SK-N-SH (cell line): ENCODE measurements around the gene MAP3K5. TPM values are rescaled to one million over a fixed set of nuclear protein-coding genes. Genes with fewer than 3 reads are reported as not detected.

Source experiments
- CTCF ChIA-PET: fragments of 300-600, 350-600 bp; formaldehyde crosslinking; extraction: SDS; loops from one replicate; lab custom pipeline; 2021; lab: Yijun Ruan, JAX
- POLR2A ChIA-PET: fragments of 350-600 bp; sonication (Branson Sonifier 250); formaldehyde crosslinking; extraction: SDS; loops from one replicate; lab custom pipeline; 2020; ENCODE audit warnings: antibody characterized with exemption, inconsistent platforms; lab: Yijun Ruan, JAX
- DNase-seq: peaks from one replicate; pipeline ENCODE4 v3.0.0; 2012
- H2AFZ ChIP-seq: fragments of 200-600 bp; sonication (generic); 2 replicates; pipeline ENCODE4 v1.8.1; 2016; ENCODE audit warnings: antibody characterized with exemption, mild to moderate bottlenecking, low read depth
- H3F3A ChIP-seq: fragments of 200-600 bp; sonication (generic); replicated peaks from 2 replicates; pipeline ENCODE3; 2016; ENCODE audit warnings: antibody characterized with exemption, mild to moderate bottlenecking; ENCODE audit not compliant: insufficient read depth
- H3K27ac ChIP-seq, 2 experiments: fragments of 200-500 bp in 1 of 2; fragments of 200-600 bp in 1 of 2; sonication (Bioruptor generic) in 1 of 2; sonication (generic), shearing (Covaris generic) in 1 of 2; 2 replicates each; pipeline versions ENCODE4 v1.5.1 to v1.6.1; 2014 to 2016; ENCODE audit warnings: low read depth in 2 of 2, inconsistent platforms in 1 of 2, low read length in 1 of 2, mild to moderate bottlenecking in 1 of 2, mixed read lengths in 1 of 2
- H3K27me3 ChIP-seq: fragments of 200-600 bp; sonication (generic), shearing (Covaris generic); 2 replicates; pipeline ENCODE4 v1.6.1; 2016; ENCODE audit warnings: mixed run types; ENCODE audit not compliant: insufficient read depth
- H3K36me3 ChIP-seq, 2 experiments: fragments of 200-500 bp in 1 of 2; fragments of 200-600 bp in 1 of 2; sonication (Bioruptor generic) in 1 of 2; sonication (generic) in 1 of 2; replicated peaks in 1 of 2; 2 replicates each; pipeline versions ENCODE3 to v1.5.1; 2014 to 2016; ENCODE audit warnings: low read length in 1 of 2, mild to moderate bottlenecking in 1 of 2; ENCODE audit not compliant: insufficient read depth in 2 of 2, control insufficient read depth in 1 of 2
- H3K4me1 ChIP-seq, 2 experiments: fragments of 200-500 bp in 1 of 2; fragments of 200-600 bp in 1 of 2; sonication (Bioruptor generic) in 1 of 2; sonication (generic), shearing (Covaris generic) in 1 of 2; 2 replicates each; pipeline versions ENCODE4 v1.5.1 to v1.6.1; 2014 to 2016; ENCODE audit warnings: low read depth in 1 of 2, low read length in 1 of 2, mixed run types in 1 of 2; ENCODE audit not compliant: insufficient read depth in 2 of 2, control insufficient read depth in 1 of 2
- H3K4me2 ChIP-seq: fragments of 200-600 bp; sonication (generic), shearing (Covaris generic); 2 replicates; pipeline ENCODE4 v1.6.1; 2017; ENCODE audit warnings: mixed run types
- H3K4me3 ChIP-seq, 2 experiments: fragments of 200-500 bp in 1 of 2; fragments of 200-600 bp in 1 of 2; sonication (Bioruptor generic) in 1 of 2; sonication (generic), shearing (Covaris generic) in 1 of 2; 2 replicates each; pipeline versions ENCODE4 v1.5.1 to v1.8.1; 2014 to 2016; ENCODE audit warnings: low read depth in 2 of 2, inconsistent platforms in 1 of 2, low read length in 1 of 2, mild to moderate bottlenecking in 1 of 2, mixed read lengths in 1 of 2, moderate library complexity in 1 of 2
- H3K79me2 ChIP-seq: fragments of 200-600 bp; sonication (generic); 2 replicates; pipeline ENCODE4 v1.8.1; 2017; ENCODE audit warnings: mild to moderate bottlenecking; ENCODE audit not compliant: insufficient read depth
- H3K9ac ChIP-seq: fragments of 200-600 bp; sonication (generic); 2 replicates; pipeline ENCODE4 v1.6.1; 2017; ENCODE audit warnings: mixed run types
- H3K9me2 ChIP-seq: fragments of 200-600 bp; sonication (generic); 2 replicates; pipeline ENCODE4 v1.6.1; 2017; ENCODE audit warnings: mixed run types
- H3K9me3 ChIP-seq: fragments of 200-600 bp; sonication (generic); 2 replicates; pipeline ENCODE4 v1.6.1; 2017; ENCODE audit warnings: mixed run types, mild to moderate bottlenecking, moderate library complexity
- H4K20me1 ChIP-seq: fragments of 200-600 bp; sonication (generic); 2 replicates; pipeline ENCODE4 v1.6.1; 2017; ENCODE audit warnings: mild to moderate bottlenecking, mixed run types; ENCODE audit not compliant: insufficient read depth
- CTCF ChIP-seq: fragments of 200-600 bp; sonication (generic); IDR thresholded peaks from 2 replicates; pipeline ENCODE4 v1.6.1; 2017; ENCODE audit warnings: antibody characterized with exemption, mild to moderate bottlenecking, moderate library complexity
- GABPA ChIP-seq: IDR thresholded peaks from 2 replicates; pipeline ENCODE4 v1.4.0; 2012; ENCODE audit warnings: low read depth, mild to moderate bottlenecking
- IRF3 ChIP-seq: fragments of 150-350 bp; IDR thresholded peaks from 2 replicates; pipeline ENCODE4 v1.6.1; 2016; ENCODE audit warnings: mild to moderate bottlenecking, low read depth, low read length
- MXI1 ChIP-seq: IDR thresholded peaks from 2 replicates; pipeline ENCODE4 v1.6.1; 2012; ENCODE audit warnings: mild to moderate bottlenecking, low read depth, low read length, improper control_type of control experiment
- NRF1 ChIP-seq: IDR thresholded peaks from 2 replicates; pipeline ENCODE4 v1.6.1; 2012; ENCODE audit warnings: low read depth, mild to moderate bottlenecking, low read length
- POLR2AphosphoS5 ChIP-seq: IDR thresholded peaks from 2 replicates; pipeline ENCODE4 v1.6.1; 2012; ENCODE audit warnings: low read depth, low read length
- RAD21 ChIP-seq: IDR thresholded peaks from 2 replicates; pipeline ENCODE4 v1.6.1; 2012; ENCODE audit warnings: mild to moderate bottlenecking, low read length
- SIN3A ChIP-seq: IDR thresholded peaks from 2 replicates; pipeline ENCODE4 v1.6.1; 2012; ENCODE audit warnings: low read depth, mild to moderate bottlenecking, low read length, moderate library complexity, borderline replicate concordance
- SMC3 ChIP-seq: IDR thresholded peaks from 2 replicates; pipeline ENCODE4 v1.6.1; 2012; ENCODE audit warnings: low read depth, low read length, improper control_type of control experiment
- TAF1 ChIP-seq: IDR thresholded peaks from 2 replicates; pipeline ENCODE4 v1.6.1; 2012; ENCODE audit warnings: low read depth, mild to moderate bottlenecking, low read length, moderate library complexity, borderline replicate concordance
- USF1 ChIP-seq: IDR thresholded peaks from 2 replicates; pipeline ENCODE4 v1.4.0; 2012; ENCODE audit warnings: low read depth, borderline replicate concordance
- YY1 ChIP-seq: IDR thresholded peaks from 2 replicates; pipeline ENCODE4 v1.4.0; 2012; ENCODE audit warnings: low read depth, mild to moderate bottlenecking
- ZBTB33 ChIP-seq: IDR thresholded peaks from 2 replicates; pipeline ENCODE4 v1.4.0; 2012; ENCODE audit warnings: low read depth, borderline replicate concordance
- WGBS: methylation state at CpG from one replicate; pipeline ENCODE4 v1.1.6; 2017; ENCODE audit warnings: low lambda C conversion rate; 5-methylcytosine and 5-hydroxymethylcytosine counted together
- polyA plus RNA-seq, 3 experiments: library from polyadenylated mRNA; depleted of rRNA; stranded (reverse); fragments of >200 nt; gene quantifications; 2 replicates each; pipeline ENCODE4 v1.2.3, GENCODE V29; 2012
- TF ChIP-seq, protein P1 (sequence below): IDR thresholded peaks from 2 replicates; pipeline ENCODE4 v1.6.1; 2012; ENCODE audit warnings: mild to moderate bottlenecking, low read depth, low read length, moderate library complexity

MAP3K5 gene
- polyA plus RNA-seq, 1 of the 3 experiments (the other 2 are of a cell fraction): 1.4 TPM

GRCh38 chr6:136613477-136613876, 178.8 kb downstream of the MAP3K5 start:
- TF ChIP-seq USF1 (no peak), SIN3A (no peak), POLR2AphosphoS5 (no peak), TAF1 (no peak)
- TF ChIP-seq, all 33 proteins: peak for 0
- Histone ChIP-seq H3K27ac (peak overlapping the region in 1 of 2 experiments; percentile 79; a peak in 3 of 4 replicates), H3K9me2 (no peaks in the 10 kb centered on the region), H4K20me1 (no peaks in the 10 kb centered on the region), H2AFZ (no peak overlapping the region), H3K4me2 (no peak overlapping the region), H3K36me3 (no peaks in the 10 kb centered on the region), H3K27me3 (no peaks in the 10 kb centered on the region), H3K9me3 (no peaks in the 10 kb centered on the region), H3K4me3 (no peak overlapping the region), H3F3A (peaks cover 34% of the 10 kb centered on the region), H3K9ac (peak overlapping the region; percentile 25; the same call in 1 of the 2 replicates), H3K79me2 (no peaks in the 10 kb centered on the region), H3K4me1 (peaks cover 5 to 47% of the 10 kb centered on the region in 2 experiments)
- CTCF ChIA-PET: interaction anchor here (1.0 to 8.1 kb wide), 5 partner anchors 9 to 178 kb away, joined by 3 to 36 read pairs (median 5); partner anchors contain the start of gene MAP3K5
- 63% methylated on average over 3 of the region's 3 CpGs for WGBS
- DNase-seq: no peak
- POLR2A ChIA-PET: no interaction called here

GRCh38 chr6:136612666-136613389, 179.4 kb downstream of the MAP3K5 start:
- CTCF ChIA-PET: interaction anchor here (1.0 to 8.1 kb wide), 5 partner anchors 8 to 179 kb away, joined by 3 to 36 read pairs (median 5); partner anchors contain the start of gene MAP3K5
- no peaks in the 10 kb centered on the region for H4K20me1 ChIP-seq
- H3K4me2 ChIP-seq: no peak overlapping the region
- H3F3A ChIP-seq: peaks cover 37% of the 10 kb centered on the region
- H3K9me2 ChIP-seq: no peaks in the 10 kb centered on the region
- peaks cover 5 to 49% of the 10 kb centered on the region in 2 experiments for H3K4me1 ChIP-seq
- POLR2A ChIA-PET: no interaction called here
- DNase-seq: no peak
- no peaks in the 10 kb centered on the region for H3K79me2 ChIP-seq
- H3K9me3 ChIP-seq: no peaks in the 10 kb centered on the region
- no peak overlapping the region for H2AFZ ChIP-seq
- H3K36me3 ChIP-seq: no peaks in the 10 kb centered on the region
- 92% methylated on average over 6 of the region's 6 CpGs for WGBS
- no peak overlapping the region for H3K4me3 ChIP-seq
- peak overlapping the region; percentile 25; the same call in 1 of the 2 replicates for H3K9ac ChIP-seq
- no peaks in the 10 kb centered on the region for H3K27me3 ChIP-seq
- peak overlapping the region in 1 of 2 experiments; percentile 79; a peak in 2 of 4 replicates for H3K27ac ChIP-seq
- TF ChIP-seq MXI1 (no peak), SMC3 (no peak), ZBTB33 (no peak), SIN3A (no peak), GABPA (no peak), CTCF (no peak), NRF1 (no peak), IRF3 (no peak), YY1 (no peak), POLR2AphosphoS5 (no peak), RAD21 (no peak)
- TF ChIP-seq, protein P1, sequence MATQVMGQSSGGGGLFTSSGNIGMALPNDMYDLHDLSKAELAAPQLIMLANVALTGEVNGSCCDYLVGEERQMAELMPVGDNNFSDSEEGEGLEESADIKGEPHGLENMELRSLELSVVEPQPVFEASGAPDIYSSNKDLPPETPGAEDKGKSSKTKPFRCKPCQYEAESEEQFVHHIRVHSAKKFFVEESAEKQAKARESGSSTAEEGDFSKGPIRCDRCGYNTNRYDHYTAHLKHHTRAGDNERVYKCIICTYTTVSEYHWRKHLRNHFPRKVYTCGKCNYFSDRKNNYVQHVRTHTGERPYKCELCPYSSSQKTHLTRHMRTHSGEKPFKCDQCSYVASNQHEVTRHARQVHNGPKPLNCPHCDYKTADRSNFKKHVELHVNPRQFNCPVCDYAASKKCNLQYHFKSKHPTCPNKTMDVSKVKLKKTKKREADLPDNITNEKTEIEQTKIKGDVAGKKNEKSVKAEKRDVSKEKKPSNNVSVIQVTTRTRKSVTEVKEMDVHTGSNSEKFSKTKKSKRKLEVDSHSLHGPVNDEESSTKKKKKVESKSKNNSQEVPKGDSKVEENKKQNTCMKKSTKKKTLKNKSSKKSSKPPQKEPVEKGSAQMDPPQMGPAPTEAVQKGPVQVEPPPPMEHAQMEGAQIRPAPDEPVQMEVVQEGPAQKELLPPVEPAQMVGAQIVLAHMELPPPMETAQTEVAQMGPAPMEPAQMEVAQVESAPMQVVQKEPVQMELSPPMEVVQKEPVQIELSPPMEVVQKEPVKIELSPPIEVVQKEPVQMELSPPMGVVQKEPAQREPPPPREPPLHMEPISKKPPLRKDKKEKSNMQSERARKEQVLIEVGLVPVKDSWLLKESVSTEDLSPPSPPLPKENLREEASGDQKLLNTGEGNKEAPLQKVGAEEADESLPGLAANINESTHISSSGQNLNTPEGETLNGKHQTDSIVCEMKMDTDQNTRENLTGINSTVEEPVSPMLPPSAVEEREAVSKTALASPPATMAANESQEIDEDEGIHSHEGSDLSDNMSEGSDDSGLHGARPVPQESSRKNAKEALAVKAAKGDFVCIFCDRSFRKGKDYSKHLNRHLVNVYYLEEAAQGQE: no peak
